ENCODE results near the gene FEV. TPM values are rescaled to one million over a fixed set of nuclear protein-coding genes. Genes with fewer than 3 reads are reported as not detected.

FEV gene
- total and polyA plus RNA-seq, 2 donors (not counting 1 experiment from before 2014, with no cell fraction given): not detected

DNA sequence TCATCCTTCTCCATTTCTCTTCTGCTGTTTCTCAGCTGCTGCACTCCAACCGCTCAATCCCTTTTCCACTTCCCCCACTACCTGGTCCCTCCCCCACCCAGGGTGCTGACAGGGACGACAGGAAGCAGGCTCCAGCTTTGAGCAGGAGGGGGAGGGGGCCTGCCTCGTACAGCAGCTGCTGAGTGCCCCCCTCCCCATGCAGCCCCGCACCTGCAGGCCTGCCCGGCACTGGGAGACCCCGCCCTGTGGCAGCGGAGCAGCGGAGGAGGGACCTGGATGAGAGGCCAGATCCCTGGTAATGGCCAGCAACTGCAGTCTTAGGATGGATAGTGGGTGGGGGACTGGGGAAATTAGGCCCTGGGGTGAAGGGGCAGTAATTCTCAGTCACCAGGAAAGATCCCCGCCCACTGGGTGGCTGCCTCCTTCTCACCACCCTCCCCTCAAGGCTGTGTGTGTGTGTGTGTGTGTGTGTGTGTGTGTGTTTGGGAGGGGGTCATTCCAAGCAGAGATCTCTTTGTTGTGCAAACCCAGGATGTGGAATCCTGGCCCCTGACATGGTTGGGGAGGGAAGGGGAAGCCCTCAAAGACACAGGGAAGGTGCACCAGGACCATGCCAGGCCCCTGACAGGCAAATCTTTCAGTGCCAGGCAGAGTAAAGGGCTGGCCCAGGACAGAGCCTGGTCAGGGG, 15.0 kb upstream of the FEV start:
- Histone ChIP-seq H4K20me1 (ENCODE audit: control insufficient read depth, extremely low read depth, insufficient read depth, low read length) (no peaks in the 10 kb centered on the region), H3K4me2 (ENCODE audit: extremely low read depth, insufficient read depth, low read length) (no peak overlapping the region), H3K79me2 (ENCODE audit: control insufficient read depth, insufficient read depth, low read length) (no peaks in the 10 kb centered on the region), H3K36me3 (ENCODE audit: control insufficient read depth, insufficient read depth, low read length) (no peaks in the 10 kb centered on the region), H2AFZ (ENCODE audit: low read length) (no peak overlapping the region), H3K4me3 (replicated peaks in 1 of 4; ENCODE audit: control extremely low read depth in 1 of 4, insufficient read depth in 1 of 4, low read depth in 3 of 4, low read length in 4 of 4) (no peak overlapping the region), H3K27ac (ENCODE audit: insufficient read depth, low read length) (no peak overlapping the region), H3K9ac (ENCODE audit: insufficient read depth, low read length) (no peak overlapping the region), H3K9me3 (ENCODE audit: control insufficient read depth, insufficient read depth, low read depth, low read length) (no peaks in the 10 kb centered on the region), H3K27me3 (ENCODE audit: control insufficient read depth, insufficient read depth, low read length) (peaks cover 65% of the 10 kb centered on the region), H3K4me1 (ENCODE audit: control insufficient read depth, extremely low read depth, insufficient read depth, low read length) (no peaks in the 10 kb centered on the region)
- TF ChIP-seq, protein P1, sequence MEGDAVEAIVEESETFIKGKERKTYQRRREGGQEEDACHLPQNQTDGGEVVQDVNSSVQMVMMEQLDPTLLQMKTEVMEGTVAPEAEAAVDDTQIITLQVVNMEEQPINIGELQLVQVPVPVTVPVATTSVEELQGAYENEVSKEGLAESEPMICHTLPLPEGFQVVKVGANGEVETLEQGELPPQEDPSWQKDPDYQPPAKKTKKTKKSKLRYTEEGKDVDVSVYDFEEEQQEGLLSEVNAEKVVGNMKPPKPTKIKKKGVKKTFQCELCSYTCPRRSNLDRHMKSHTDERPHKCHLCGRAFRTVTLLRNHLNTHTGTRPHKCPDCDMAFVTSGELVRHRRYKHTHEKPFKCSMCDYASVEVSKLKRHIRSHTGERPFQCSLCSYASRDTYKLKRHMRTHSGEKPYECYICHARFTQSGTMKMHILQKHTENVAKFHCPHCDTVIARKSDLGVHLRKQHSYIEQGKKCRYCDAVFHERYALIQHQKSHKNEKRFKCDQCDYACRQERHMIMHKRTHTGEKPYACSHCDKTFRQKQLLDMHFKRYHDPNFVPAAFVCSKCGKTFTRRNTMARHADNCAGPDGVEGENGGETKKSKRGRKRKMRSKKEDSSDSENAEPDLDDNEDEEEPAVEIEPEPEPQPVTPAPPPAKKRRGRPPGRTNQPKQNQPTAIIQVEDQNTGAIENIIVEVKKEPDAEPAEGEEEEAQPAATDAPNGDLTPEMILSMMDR (conservative IDR thresholded peaks at IDR 0.05 in 1 of 2, IDR thresholded peaks at IDR 0.05 in 1 of 2; ENCODE audit: low read depth in 1 of 2, low read length in 2 of 2): no peak
- TF ChIP-seq EZH2 (IDR thresholded peaks at IDR 0.05; ENCODE audit: low read length, missing control alignments): no peak
- DNase-seq (ENCODE audit: low read depth in 2 of 2): no peak

DNA sequence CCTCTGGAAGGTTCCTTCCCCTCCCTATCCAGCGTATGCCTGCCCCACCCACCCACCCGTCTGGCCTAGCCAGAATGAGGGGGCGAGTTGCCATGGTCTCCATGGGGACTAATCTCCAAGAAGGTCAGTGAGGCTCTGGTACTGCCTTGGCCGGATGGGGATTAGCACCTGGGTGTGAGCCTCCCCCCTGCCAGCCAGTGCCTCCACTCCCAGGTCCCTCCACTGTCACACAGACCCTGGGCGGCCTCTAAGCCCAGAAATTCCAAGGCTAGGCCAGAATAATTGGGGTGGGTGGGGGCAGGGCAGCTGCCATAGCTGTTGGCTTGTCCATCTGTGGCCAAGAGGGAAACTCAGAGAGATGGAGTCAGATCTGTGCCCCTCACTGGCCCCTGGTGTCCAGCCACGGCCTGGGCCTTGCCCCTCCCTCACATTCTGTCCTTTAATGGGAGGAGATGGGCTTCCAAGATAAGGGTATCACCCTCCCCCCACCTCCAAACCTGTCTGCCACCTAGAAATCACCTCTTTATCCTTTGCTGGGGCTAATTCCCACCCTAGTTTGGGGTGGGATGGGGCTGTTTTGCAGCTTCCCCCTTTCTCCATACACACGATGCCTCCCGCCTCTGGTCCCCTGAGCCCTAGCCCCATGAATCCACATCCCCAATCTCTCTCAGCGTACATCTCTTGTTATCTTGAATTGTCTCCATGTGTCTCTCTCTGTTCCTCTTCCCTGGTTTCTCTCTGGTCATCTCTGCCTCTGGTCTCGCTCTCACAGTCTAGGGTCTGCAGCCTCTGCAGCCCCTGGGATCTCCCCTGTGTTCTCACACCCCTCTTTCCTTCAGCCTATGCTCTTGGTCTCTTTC, 14.3 kb upstream of the FEV start:
- TF ChIP-seq, protein P1 (conservative IDR thresholded peaks at IDR 0.05 in 1 of 2, IDR thresholded peaks at IDR 0.05 in 1 of 2; ENCODE audit: low read depth in 1 of 2, low read length in 2 of 2): no peak
- TF ChIP-seq EZH2 (IDR thresholded peaks at IDR 0.05; ENCODE audit: low read length, missing control alignments): no peak
- H3K36me3 ChIP-seq (ENCODE audit: control insufficient read depth, insufficient read depth, low read length): no peaks in the 10 kb centered on the region
- H3K9ac ChIP-seq (ENCODE audit: insufficient read depth, low read length): no peak overlapping the region
- H3K79me2 ChIP-seq (ENCODE audit: control insufficient read depth, insufficient read depth, low read length): no peaks in the 10 kb centered on the region
- no peak overlapping the region for H3K27ac ChIP-seq (ENCODE audit: insufficient read depth, low read length)
- H3K27me3 ChIP-seq (ENCODE audit: control insufficient read depth, insufficient read depth, low read length): peaks cover 69% of the 10 kb centered on the region
- no peak for DNase-seq (ENCODE audit: low read depth in 2 of 2)
- no peaks in the 10 kb centered on the region for H3K4me1 ChIP-seq (ENCODE audit: control insufficient read depth, extremely low read depth, insufficient read depth, low read length)
- H2AFZ ChIP-seq (ENCODE audit: low read length): no peak overlapping the region
- no peaks in the 10 kb centered on the region for H3K9me3 ChIP-seq (ENCODE audit: control insufficient read depth, insufficient read depth, low read depth, low read length)
- no peak overlapping the region for H3K4me3 ChIP-seq (replicated peaks in 1 of 4; ENCODE audit: control extremely low read depth in 1 of 4, insufficient read depth in 1 of 4, low read depth in 3 of 4, low read length in 4 of 4)
- H3K4me2 ChIP-seq (ENCODE audit: extremely low read depth, insufficient read depth, low read length): no peak overlapping the region
- no peaks in the 10 kb centered on the region for H4K20me1 ChIP-seq (ENCODE audit: control insufficient read depth, extremely low read depth, insufficient read depth, low read length)

DNA sequence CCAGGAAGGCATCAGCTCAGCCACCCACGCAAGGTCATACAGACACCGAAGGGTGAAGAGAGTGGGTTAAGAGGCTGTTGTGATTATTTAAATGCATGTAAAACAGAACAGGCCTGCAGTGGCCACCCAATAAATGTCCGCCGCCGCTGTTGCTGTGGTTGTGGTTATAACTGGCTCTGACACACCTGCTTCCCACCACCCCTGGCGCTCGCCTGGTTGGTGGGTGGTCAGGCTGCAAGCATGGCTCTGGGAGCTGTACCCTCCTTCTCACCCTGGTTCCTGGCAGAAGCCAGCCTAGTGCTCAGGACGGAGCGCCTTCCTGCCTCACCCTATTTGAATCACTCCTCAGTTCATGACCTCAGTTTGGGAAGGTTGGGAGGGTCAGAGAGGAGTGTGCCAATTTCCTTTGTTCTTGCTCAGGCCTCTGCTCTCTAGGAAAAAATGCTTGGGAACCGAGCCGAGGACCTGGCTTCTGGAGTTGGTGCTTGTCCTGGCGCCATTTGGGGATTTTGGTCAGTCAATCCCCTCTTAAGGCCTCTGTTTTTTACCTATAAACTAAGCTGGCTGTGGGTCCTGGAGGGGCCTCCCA, 13.5 kb upstream of the FEV start:
- Histone ChIP-seq H3K27ac (ENCODE audit: insufficient read depth, low read length) (no peak overlapping the region), H3K9ac (ENCODE audit: insufficient read depth, low read length) (no peak overlapping the region), H3K4me3 (replicated peaks in 1 of 4; ENCODE audit: control extremely low read depth in 1 of 4, insufficient read depth in 1 of 4, low read depth in 3 of 4, low read length in 4 of 4) (no peak overlapping the region), H4K20me1 (ENCODE audit: control insufficient read depth, extremely low read depth, insufficient read depth, low read length) (no peaks in the 10 kb centered on the region), H3K9me3 (ENCODE audit: control insufficient read depth, insufficient read depth, low read depth, low read length) (no peaks in the 10 kb centered on the region), H3K4me2 (ENCODE audit: extremely low read depth, insufficient read depth, low read length) (no peak overlapping the region), H2AFZ (ENCODE audit: low read length) (no peak overlapping the region), H3K27me3 (ENCODE audit: control insufficient read depth, insufficient read depth, low read length) (peaks cover 69% of the 10 kb centered on the region), H3K4me1 (ENCODE audit: control insufficient read depth, extremely low read depth, insufficient read depth, low read length) (no peaks in the 10 kb centered on the region), H3K36me3 (ENCODE audit: control insufficient read depth, insufficient read depth, low read length) (no peaks in the 10 kb centered on the region), H3K79me2 (ENCODE audit: control insufficient read depth, insufficient read depth, low read length) (no peaks in the 10 kb centered on the region)
- DNase-seq (ENCODE audit: low read depth in 2 of 2): no peak
- TF ChIP-seq EZH2 (IDR thresholded peaks at IDR 0.05; ENCODE audit: low read length, missing control alignments): peak; percentile 50
- TF ChIP-seq, protein P1 (conservative IDR thresholded peaks at IDR 0.05 in 1 of 2, IDR thresholded peaks at IDR 0.05 in 1 of 2; ENCODE audit: low read depth in 1 of 2, low read length in 2 of 2): no peak
